Neural cell (in vitro differentiated cells): ENCODE results near the gene SLCO3A1. TPM values are rescaled to one million over a fixed set of nuclear protein-coding genes. Genes with fewer than 3 reads are reported as not detected.

Experiments
- H2AFZ ChIP-seq: fragments of 200-600, 300-800 bp; sonication (generic), shearing (Covaris generic); 2 replicates; pipeline ENCODE4 v1.6.0; 2014; ENCODE audit warnings: low read depth, mild to moderate bottlenecking, antibody characterized with exemption, low read length, moderate library complexity
- H3F3A ChIP-seq: fragments of 200-600 bp; shearing (Covaris generic); 2 replicates; pipeline ENCODE4 v1.6.1; 2016; ENCODE audit warnings: mild to moderate bottlenecking, moderate library complexity, mixed read lengths, antibody characterized with exemption, low read length; ENCODE audit not compliant: insufficient read depth, poor library complexity, severe bottlenecking
- H3K27ac ChIP-seq: fragments of 200-600, 300-800 bp; sonication (generic), shearing (Covaris generic); 2 replicates; pipeline ENCODE4 v1.5.1; 2014; ENCODE audit warnings: mild to moderate bottlenecking, low read length, moderate library complexity
- H3K27me3 ChIP-seq: fragments of 300-800, 200-600 bp; sonication (generic), shearing (Covaris generic); 2 replicates; pipeline ENCODE4 v1.6.0; 2014; ENCODE audit warnings: mild to moderate bottlenecking, low read depth, low read length, moderate library complexity; ENCODE audit not compliant: insufficient read depth
- H3K36me3 ChIP-seq: fragments of 300-800, 200-600 bp; sonication (generic), shearing (Covaris generic); 2 replicates; pipeline ENCODE4 v1.5.1; 2014; ENCODE audit warnings: mild to moderate bottlenecking, antibody characterized with exemption, low read length, moderate library complexity; ENCODE audit not compliant: insufficient read depth
- H3K4me2 ChIP-seq: fragments of 300-800, 200-600 bp; sonication (generic), shearing (Covaris generic); 2 replicates; pipeline ENCODE4 v1.6.0; 2014; ENCODE audit warnings: mild to moderate bottlenecking, low read length
- H3K4me3 ChIP-seq: fragments of 300-800, 200-600 bp; sonication (generic), shearing (Covaris generic); 2 replicates; pipeline ENCODE4 v1.5.1; 2014; ENCODE audit warnings: mild to moderate bottlenecking, low read length, moderate library complexity
- H3K79me2 ChIP-seq: fragments of 200-600 bp; shearing (Covaris generic); replicated peaks from 2 replicates; pipeline ENCODE4 v1.6.0; 2014; ENCODE audit warnings: mild to moderate bottlenecking, low read length, moderate library complexity; ENCODE audit not compliant: insufficient read depth
- H3K9ac ChIP-seq: fragments of 300-800, 200-600 bp; sonication (generic), shearing (Covaris generic); 2 replicates; pipeline ENCODE4 v1.6.1; 2016; ENCODE audit warnings: mild to moderate bottlenecking, low read length, mixed read lengths
- H3K9me2 ChIP-seq: fragments of 200-600 bp; shearing (Covaris generic); 2 replicates; pipeline ENCODE4 v1.6.1; 2016; ENCODE audit warnings: mild to moderate bottlenecking, low read length, mixed read lengths; ENCODE audit not compliant: insufficient read depth
- H3K9me3 ChIP-seq: fragments of 200-600, 300-800 bp; sonication (generic), shearing (Covaris generic); 2 replicates; pipeline ENCODE4 v1.6.1; 2016; ENCODE audit warnings: mild to moderate bottlenecking, mixed run types, low read length, moderate library complexity, mixed read lengths
- H4K20me1 ChIP-seq: fragments of 200-600 bp; shearing (Covaris generic); 2 replicates; pipeline ENCODE4 v1.6.1; 2016; ENCODE audit warnings: mild to moderate bottlenecking, mixed run types; ENCODE audit not compliant: insufficient read depth
- EP300 ChIP-seq: fragments of 450-650 bp; conservative IDR thresholded peaks from 2 replicates; pipeline ENCODE4 v1.6.1; 2014; ENCODE audit warnings: antibody characterized with exemption, mild to moderate bottlenecking, moderate library complexity; ENCODE audit not compliant: poor library complexity, severe bottlenecking
- EZH2 ChIP-seq: fragments of 200-600, 300-800 bp; shearing (Covaris generic), sonication (generic); IDR thresholded peaks from 2 replicates; pipeline ENCODE4 v1.6.1; 2014; ENCODE audit warnings: antibody characterized with exemption, low read length, borderline replicate concordance, mild to moderate bottlenecking; ENCODE audit not compliant: insufficient read depth, poor library complexity, severe bottlenecking
- MXI1 ChIP-seq: fragments of 450-650 bp; conservative IDR thresholded peaks from 2 replicates; pipeline ENCODE4 v1.6.1; 2014; ENCODE audit warnings: antibody characterized with exemption, mild to moderate bottlenecking; ENCODE audit not compliant: poor library complexity, severe bottlenecking
- POLR2AphosphoS5 ChIP-seq: IDR thresholded peaks from 2 replicates; pipeline ENCODE4 v1.6.1; 2012
- RAD21 ChIP-seq: fragments of 450-650 bp; conservative IDR thresholded peaks from 2 replicates; pipeline ENCODE4 v1.6.1; 2014; ENCODE audit warnings: antibody characterized with exemption, mild to moderate bottlenecking, moderate library complexity
- SMC3 ChIP-seq: fragments of 450-650 bp; conservative IDR thresholded peaks from 2 replicates; pipeline ENCODE4 v1.6.1; 2014; ENCODE audit warnings: antibody characterized with exemption, mild to moderate bottlenecking, moderate library complexity; ENCODE audit not compliant: poor library complexity
- TAF1 ChIP-seq: IDR thresholded peaks from 2 replicates; pipeline ENCODE4 v1.6.1; 2012; ENCODE audit warnings: low read depth
- polyA plus RNA-seq: library from polyadenylated mRNA; depleted of rRNA; stranded (reverse); fragments of >200 nt; gene quantifications from 2 replicates; pipeline ENCODE4 v1.2.3, GENCODE V29; 2014
- TF ChIP-seq, protein P1 (sequence below): IDR thresholded peaks from 2 replicates; pipeline ENCODE4 v1.6.1; 2012; ENCODE audit warnings: borderline replicate concordance
- TF ChIP-seq, protein P2 (sequence below): fragments of 450-650 bp; IDR thresholded peaks from 2 replicates; pipeline ENCODE4 v1.5.1; 2014; ENCODE audit warnings: antibody characterized with exemption, mild to moderate bottlenecking, moderate library complexity; ENCODE audit not compliant: poor library complexity, severe bottlenecking

SLCO3A1 gene
- polyA plus RNA-seq, 1 donor from 2014 or later, result 14.2 TPM

DNA sequence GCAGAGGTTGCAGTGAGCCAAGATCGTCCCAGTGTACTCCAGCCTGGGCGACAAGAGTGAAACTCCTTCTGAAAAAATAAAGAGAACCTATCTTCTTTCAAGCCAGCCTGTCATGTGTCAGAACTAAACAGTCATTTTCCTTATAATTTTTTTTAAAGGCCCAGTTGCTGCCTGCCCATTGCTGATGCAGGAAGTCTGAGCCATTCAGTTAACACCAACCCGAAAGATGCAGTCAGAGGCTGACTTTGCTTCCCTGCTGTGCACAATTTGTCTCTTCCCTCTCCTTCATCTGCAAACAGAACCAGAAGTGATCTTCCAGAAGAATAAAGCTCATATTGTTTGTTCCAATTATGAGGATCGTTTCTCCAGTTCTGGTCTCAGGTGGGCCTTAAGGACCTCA is 220.6 kb downstream of the SLCO3A1 start:
- no peaks in the 10 kb centered on the region for H3K9me3 ChIP-seq
- H4K20me1 ChIP-seq, result no peaks in the 10 kb centered on the region
- no peak overlapping the region for H3K27ac ChIP-seq
- no peak overlapping the region for H2AFZ ChIP-seq
- H3K9ac ChIP-seq, result no peak overlapping the region
- no peaks in the 10 kb centered on the region for H3K27me3 ChIP-seq
- H3F3A ChIP-seq, result no peaks in the 10 kb centered on the region
- peaks cover 4% of the 10 kb centered on the region for H3K79me2 ChIP-seq
- H3K36me3 ChIP-seq, result no peaks in the 10 kb centered on the region
- no peaks in the 10 kb centered on the region for H3K9me2 ChIP-seq
- TF ChIP-seq SMC3 (no peak), TAF1 (no peak), EP300 (no peak), POLR2AphosphoS5 (no peak), MXI1 (no peak)
- TF ChIP-seq, protein P1, sequence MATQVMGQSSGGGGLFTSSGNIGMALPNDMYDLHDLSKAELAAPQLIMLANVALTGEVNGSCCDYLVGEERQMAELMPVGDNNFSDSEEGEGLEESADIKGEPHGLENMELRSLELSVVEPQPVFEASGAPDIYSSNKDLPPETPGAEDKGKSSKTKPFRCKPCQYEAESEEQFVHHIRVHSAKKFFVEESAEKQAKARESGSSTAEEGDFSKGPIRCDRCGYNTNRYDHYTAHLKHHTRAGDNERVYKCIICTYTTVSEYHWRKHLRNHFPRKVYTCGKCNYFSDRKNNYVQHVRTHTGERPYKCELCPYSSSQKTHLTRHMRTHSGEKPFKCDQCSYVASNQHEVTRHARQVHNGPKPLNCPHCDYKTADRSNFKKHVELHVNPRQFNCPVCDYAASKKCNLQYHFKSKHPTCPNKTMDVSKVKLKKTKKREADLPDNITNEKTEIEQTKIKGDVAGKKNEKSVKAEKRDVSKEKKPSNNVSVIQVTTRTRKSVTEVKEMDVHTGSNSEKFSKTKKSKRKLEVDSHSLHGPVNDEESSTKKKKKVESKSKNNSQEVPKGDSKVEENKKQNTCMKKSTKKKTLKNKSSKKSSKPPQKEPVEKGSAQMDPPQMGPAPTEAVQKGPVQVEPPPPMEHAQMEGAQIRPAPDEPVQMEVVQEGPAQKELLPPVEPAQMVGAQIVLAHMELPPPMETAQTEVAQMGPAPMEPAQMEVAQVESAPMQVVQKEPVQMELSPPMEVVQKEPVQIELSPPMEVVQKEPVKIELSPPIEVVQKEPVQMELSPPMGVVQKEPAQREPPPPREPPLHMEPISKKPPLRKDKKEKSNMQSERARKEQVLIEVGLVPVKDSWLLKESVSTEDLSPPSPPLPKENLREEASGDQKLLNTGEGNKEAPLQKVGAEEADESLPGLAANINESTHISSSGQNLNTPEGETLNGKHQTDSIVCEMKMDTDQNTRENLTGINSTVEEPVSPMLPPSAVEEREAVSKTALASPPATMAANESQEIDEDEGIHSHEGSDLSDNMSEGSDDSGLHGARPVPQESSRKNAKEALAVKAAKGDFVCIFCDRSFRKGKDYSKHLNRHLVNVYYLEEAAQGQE, result no peak
- TF ChIP-seq, protein P2, sequence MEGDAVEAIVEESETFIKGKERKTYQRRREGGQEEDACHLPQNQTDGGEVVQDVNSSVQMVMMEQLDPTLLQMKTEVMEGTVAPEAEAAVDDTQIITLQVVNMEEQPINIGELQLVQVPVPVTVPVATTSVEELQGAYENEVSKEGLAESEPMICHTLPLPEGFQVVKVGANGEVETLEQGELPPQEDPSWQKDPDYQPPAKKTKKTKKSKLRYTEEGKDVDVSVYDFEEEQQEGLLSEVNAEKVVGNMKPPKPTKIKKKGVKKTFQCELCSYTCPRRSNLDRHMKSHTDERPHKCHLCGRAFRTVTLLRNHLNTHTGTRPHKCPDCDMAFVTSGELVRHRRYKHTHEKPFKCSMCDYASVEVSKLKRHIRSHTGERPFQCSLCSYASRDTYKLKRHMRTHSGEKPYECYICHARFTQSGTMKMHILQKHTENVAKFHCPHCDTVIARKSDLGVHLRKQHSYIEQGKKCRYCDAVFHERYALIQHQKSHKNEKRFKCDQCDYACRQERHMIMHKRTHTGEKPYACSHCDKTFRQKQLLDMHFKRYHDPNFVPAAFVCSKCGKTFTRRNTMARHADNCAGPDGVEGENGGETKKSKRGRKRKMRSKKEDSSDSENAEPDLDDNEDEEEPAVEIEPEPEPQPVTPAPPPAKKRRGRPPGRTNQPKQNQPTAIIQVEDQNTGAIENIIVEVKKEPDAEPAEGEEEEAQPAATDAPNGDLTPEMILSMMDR, result no peak
- no peak overlapping the region for H3K4me3 ChIP-seq
- H3K4me2 ChIP-seq, result no peak overlapping the region

DNA sequence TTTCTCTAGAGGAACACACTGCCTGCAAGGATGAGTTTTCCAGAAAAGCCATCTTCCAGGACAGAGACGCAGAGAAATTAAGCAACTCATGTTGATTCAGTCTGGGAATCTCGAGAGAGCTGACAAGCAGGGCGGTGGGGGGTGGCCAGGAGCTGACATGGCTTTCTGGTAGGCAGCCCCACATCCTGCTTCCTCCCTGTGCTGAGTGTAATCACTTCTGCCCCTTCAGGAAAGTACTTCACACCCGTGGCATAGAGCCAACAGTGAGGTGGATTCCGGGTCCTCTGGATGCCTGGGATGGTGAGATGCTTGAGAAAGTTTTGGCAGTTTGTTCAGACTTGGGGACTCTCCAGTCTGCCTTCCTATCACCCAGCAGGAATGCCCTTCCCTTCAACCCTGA is 221.1 kb downstream of the SLCO3A1 start:
- Histone ChIP-seq H3K4me2 (no peak overlapping the region), H3F3A (no peaks in the 10 kb centered on the region), H4K20me1 (no peaks in the 10 kb centered on the region), H3K36me3 (no peaks in the 10 kb centered on the region), H3K27me3 (no peaks in the 10 kb centered on the region), H3K9me2 (no peaks in the 10 kb centered on the region), H3K4me3 (no peak overlapping the region), H3K27ac (no peak overlapping the region), H3K9me3 (no peaks in the 10 kb centered on the region), H2AFZ (no peak overlapping the region), H3K79me2 (peaks cover 4% of the 10 kb centered on the region), H3K9ac (no peak overlapping the region)
- TF ChIP-seq EZH2 (no peak), POLR2AphosphoS5 (no peak), RAD21 (no peak)
- TF ChIP-seq, protein P2, result no peak
